NCI-H460 (cell line): Measurements from ENCODE around the gene NIPSNAP2. TPM values are rescaled to one million over a fixed set of nuclear protein-coding genes. Genes with fewer than 3 reads are reported as not detected.
"Not testable (repeated sequence)": the region's sequence is repeated elsewhere in the genome, so short reads cannot be mapped to it uniquely, and the experiment has no call there.

ENCODE experiments used
- DNase-seq: peaks from one replicate; pipeline ENCODE4 v3.0.0-alpha.2; 2016; ENCODE audit warnings: low read depth; ENCODE audit errors: extremely low read depth
- total RNA-seq: library from RNA; depleted of rRNA; stranded (reverse); fragments of >200 nt; shearing (Covaris generic); gene quantifications from 2 replicates; pipeline ENCODE4 v1.2.3, GENCODE V29; 2014; rRNA removed

NIPSNAP2 gene
- total RNA-seq, 1 experiment from 2014 or later: 38.1 TPM

DNA sequence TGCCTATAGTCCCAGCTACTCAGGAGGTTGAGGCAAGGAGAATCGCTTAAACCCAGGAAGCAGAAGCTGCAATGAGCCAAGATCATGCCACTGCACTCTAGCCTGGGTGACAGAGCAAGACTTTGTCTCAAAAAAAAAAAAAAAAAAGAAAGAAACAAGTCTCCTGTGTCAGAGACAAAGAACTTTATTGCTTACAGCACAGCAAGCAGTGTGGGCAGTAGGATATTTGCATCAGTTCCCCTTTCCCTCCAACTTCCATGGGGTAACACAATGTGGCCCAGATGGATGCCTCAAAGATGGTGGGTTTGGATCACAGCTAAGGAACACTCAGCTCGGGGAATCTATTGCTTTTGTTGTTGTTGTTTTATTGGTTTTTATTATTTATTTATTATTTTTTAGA is 81.4 kb downstream of the NIPSNAP2 start:
- DNase-seq: not testable (repeated sequence)

DNA sequence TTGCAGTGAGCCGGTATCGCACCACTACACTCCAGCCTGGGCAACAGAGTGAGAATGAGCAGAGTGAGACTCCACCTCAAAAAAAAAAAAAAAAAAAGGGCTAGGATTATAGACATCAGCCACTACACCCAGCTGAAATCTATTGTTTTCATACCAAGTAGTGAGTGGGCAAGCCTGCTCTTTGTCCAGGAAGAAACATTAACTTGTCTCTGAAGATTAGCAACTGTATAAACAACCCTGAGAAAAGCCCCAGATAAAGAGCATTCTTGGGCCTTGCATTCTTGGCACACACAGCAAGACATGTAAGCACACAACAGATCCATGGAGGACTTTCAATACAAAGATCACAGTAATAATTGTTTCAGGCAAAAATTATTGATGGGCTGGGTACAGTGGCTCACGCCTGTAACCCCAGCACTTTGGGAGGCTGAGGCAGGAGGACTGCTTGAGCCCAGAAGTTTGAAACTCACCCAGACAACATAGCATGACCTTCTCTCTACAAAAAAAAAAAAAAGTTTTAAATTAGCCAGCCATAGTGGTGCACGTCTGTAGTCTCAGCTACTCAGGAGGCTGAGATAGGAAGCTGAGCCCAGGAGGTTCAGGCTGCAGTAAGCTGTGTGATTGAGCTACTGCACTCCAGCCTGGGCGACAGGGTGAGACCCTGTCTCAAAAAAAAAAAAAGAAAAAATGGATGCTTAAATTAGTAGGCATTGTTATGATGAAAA is 82.5 kb downstream of the NIPSNAP2 start:
- no peak for DNase-seq

DNA sequence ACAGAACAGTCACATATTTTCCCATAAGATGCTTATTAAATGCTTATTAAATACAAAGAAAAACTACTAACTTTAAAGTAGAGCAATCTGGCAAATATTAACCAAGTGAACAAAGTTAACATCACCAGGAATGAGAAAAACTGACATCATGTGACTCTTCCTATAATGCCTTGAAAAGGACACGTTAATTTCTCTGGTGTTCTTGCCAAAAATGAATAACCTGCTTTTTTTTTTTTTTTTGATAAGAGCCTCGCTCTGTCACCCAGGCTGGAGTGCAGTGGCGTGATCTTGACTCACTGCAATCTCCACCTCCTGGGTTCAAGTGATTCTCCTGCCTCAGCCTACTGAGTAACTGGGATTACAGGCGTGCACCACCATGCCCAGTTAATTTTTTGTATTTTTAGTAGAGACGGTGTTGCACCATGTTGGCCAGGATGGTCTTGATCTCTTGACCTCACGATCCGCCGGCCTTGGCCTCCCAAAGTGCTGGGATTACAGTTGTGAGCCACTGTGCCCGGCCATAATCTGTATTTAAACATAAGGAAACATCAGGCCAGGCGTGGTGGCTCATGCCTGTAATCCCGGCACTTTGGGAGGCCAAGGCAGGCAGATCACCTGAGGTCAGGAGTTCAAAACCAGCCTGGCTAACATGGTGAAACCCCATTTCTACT is 83.2 kb downstream of the NIPSNAP2 start:
- DNase-seq: not testable (repeated sequence)

DNA sequence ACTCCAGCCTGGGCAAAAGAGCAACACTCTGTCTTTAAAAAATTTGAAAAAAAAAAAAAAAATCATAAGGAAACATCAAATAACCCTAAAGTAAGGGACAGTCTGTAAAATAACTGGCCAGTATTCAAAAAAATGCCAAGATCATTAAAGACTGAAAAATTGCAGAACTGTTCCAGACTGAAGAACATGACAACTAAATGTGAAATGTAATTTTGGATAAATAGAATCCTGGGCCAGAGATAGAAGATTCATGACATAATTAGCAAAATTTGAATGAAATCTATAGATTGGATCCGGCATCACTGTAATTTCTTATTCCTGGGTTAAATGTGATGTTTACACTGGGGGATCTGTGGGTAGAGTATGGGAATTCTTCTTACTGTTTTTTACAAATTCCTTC is 83.9 kb downstream of the NIPSNAP2 start:
- no peak for DNase-seq

DNA sequence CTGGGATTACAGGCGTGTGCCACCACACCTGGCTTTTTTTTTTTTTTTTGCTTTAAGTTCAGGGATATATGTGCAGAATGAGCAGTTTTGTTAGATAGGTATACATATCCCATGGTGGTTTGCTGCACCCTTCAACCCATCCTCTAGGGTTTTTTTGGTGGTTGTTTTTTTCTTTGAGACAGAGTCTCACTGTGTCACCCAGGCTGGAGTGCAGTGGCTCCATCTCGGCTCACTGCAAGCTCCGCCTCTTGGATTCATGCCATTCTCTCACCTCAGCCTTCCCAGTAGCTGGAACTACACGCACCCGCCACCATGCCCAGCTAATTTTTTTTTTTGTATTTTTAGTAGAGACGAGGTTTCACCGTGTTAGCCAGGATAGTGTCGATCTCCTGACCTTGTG is 84.4 kb downstream of the NIPSNAP2 start:
- not testable (repeated sequence) for DNase-seq

Other genes with a start within 250 kb of the NIPSNAP2 start
- gene SEPTIN14, start 101.8 kb upstream of the NIPSNAP2 start, total RNA-seq: not detected in 2 replicates
- gene ZNF713, start 77.1 kb upstream of the NIPSNAP2 start, total RNA-seq: 0.69 and 0.74 TPM in 2 replicates
- gene MRPS17, start 12.7 kb upstream of the NIPSNAP2 start, total RNA-seq: 9.8 and 13.9 TPM in 2 replicates
- 40.3 and 50.0 TPM in 2 replicates for gene PSPH, start 86.9 kb downstream of the NIPSNAP2 start, total RNA-seq
- gene CCT6A, start 87.2 kb downstream of the NIPSNAP2 start, total RNA-seq: 134 and 137 TPM in 2 replicates
- gene SUMF2, start 99.7 kb downstream of the NIPSNAP2 start, total RNA-seq: 81.5 and 99.4 TPM in 2 replicates
- gene PHKG1, start 128.4 kb downstream of the NIPSNAP2 start, total RNA-seq: not detected in 2 replicates
- gene CHCHD2, start 141.9 kb downstream of the NIPSNAP2 start, total RNA-seq: 141 and 167 TPM in 2 replicates
- gene NUPR2, start 151.8 kb downstream of the NIPSNAP2 start, total RNA-seq: not detected in 2 replicates